Lower leg skin (tissue), 3 donors: ENCODE results near the gene PML.
"Not testable (repeated sequence)": the region's sequence is repeated elsewhere in the genome, so short reads cannot be mapped to it uniquely, and the experiment has no call there.

Experiments
- POLR2A ChIP-seq, 2 donors: fragments of 450-650 bp; IDR thresholded peaks; one replicate each; pipeline ENCODE4 v1.6.1; 2016 to 2017; ENCODE audit warnings: antibody characterized with exemption in 2 of 2, mild to moderate bottlenecking in 1 of 2, moderate library complexity in 1 of 2
- TF ChIP-seq, protein P1 (sequence below), 3 donors: fragments of 450-650 bp; IDR thresholded peaks; one replicate each; pipeline ENCODE4 v1.5.1; 2016; ENCODE audit warnings: antibody characterized with exemption in 3 of 3, mild to moderate bottlenecking in 3 of 3, moderate library complexity in 2 of 3

DNA sequence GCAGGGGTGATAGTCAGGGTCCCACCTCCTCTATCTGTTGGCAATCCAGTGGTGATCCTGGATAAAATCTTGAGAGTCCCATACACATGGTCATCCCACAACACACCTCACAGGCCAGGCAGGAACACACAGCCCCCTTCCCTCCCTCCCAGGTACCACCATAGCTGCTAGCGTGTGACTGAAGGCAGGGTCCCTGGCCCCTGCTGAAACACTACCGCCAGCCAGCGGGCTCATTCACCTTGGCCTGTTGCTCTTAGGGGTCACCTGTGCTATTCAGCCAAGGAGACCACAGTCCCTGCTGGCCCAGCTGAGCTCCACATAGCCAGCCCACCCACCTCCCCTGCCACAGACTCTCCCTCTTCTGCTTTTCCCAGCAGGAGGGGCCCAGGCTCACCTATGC, 69.7 kb downstream of the PML start:
- TF ChIP-seq, protein P1, sequence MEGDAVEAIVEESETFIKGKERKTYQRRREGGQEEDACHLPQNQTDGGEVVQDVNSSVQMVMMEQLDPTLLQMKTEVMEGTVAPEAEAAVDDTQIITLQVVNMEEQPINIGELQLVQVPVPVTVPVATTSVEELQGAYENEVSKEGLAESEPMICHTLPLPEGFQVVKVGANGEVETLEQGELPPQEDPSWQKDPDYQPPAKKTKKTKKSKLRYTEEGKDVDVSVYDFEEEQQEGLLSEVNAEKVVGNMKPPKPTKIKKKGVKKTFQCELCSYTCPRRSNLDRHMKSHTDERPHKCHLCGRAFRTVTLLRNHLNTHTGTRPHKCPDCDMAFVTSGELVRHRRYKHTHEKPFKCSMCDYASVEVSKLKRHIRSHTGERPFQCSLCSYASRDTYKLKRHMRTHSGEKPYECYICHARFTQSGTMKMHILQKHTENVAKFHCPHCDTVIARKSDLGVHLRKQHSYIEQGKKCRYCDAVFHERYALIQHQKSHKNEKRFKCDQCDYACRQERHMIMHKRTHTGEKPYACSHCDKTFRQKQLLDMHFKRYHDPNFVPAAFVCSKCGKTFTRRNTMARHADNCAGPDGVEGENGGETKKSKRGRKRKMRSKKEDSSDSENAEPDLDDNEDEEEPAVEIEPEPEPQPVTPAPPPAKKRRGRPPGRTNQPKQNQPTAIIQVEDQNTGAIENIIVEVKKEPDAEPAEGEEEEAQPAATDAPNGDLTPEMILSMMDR (IDR thresholded peaks at IDR 0.05): not testable (repeated sequence)
- TF ChIP-seq POLR2A (IDR thresholded peaks at IDR 0.05): not testable (repeated sequence)
